Pancreas (tissue), 10 donors: Measurements from ENCODE around the gene IGSF21. TPM values are rescaled to one million over a fixed set of nuclear protein-coding genes. Genes with fewer than 3 reads are reported as not detected.

Experiments used
- ATAC-seq, 4 donors: fragments of 200-7000 bp; cut with Tn5 transposase; one replicate each; pipeline versions ENCODE4 v1.8.0 to v1.9.1; 2020; ENCODE audit warnings: mild to moderate bottlenecking in 4 of 4, moderate library complexity in 4 of 4
- DNase-seq, 6 donors: peaks; one replicate each; pipeline ENCODE4 v3.0.0-alpha.2; 2020
- FAIRE-seq: peaks from 2 replicates; lab custom pipeline; 2012; peaks lifted over from hg19 to GRCh38; lab: Jason Lieb, UNC
- H3K27ac ChIP-seq, 4 donors: fragments of 200-600 bp; sonication (generic); 1 replicate in 3 of 4; 2 replicates in 1 of 4; pipeline versions ENCODE4 v1.5.0 to v1.8.0; 2020
- H3K27me3 ChIP-seq, 4 donors: fragments of 200-600 bp; one replicate each; pipeline ENCODE4 v1.8.0; 2021
- H3K36me3 ChIP-seq, 3 donors: fragments of 200-600 bp; sonication (generic) in 1 of 3; one replicate each; pipeline versions ENCODE4 v1.5.0 to v1.8.0; 2020 to 2021
- H3K4me1 ChIP-seq, 3 donors: fragments of 200-600 bp; one replicate each; pipeline ENCODE4 v1.8.0; 2021
- H3K4me3 ChIP-seq, 4 donors: fragments of 200-600 bp; sonication (generic) in 2 of 4; one replicate each; pipeline versions ENCODE4 v1.5.0 to v1.8.0; 2020 to 2021
- H3K9me3 ChIP-seq, 4 donors: fragments of 200-600 bp; one replicate each; pipeline ENCODE4 v1.8.0; 2021
- CTCF ChIP-seq, 4 donors: fragments of 200-600 bp; sonication (generic) in 3 of 4; IDR thresholded peaks; one replicate each; pipeline versions ENCODE4 v1.5.0 to v1.8.0; 2021; ENCODE audit warnings: antibody characterized with exemption in 4 of 4
- WGBS, 2 donors: extraction: QIAGEN DNeasy Blood & Tissue Kit; methylation state at CpG; one replicate each; pipeline ENCODE4 v1.1.7; 2013; 5-methylcytosine and 5-hydroxymethylcytosine counted together
- intact Hi-C, 3 donors: fragments of 100-400 bp; cut with DNase I; formaldehyde crosslinking; loops; one replicate each; pipeline versions ENCODE4 v1.11.1 to v1.14.2; 2022
- polyA plus RNA-seq, 2 donors: library from polyadenylated mRNA; stranded (reverse); fragments of 200-250 nt; gene quantifications; one replicate each; pipeline ENCODE4 v1.2.3, GENCODE V29; 2013
- total RNA-seq, 6 donors: library from RNA; stranded (reverse); fragmentation: NEBNext Ultra II Directional in 4 of 6; extraction: Animal tissue kit (Norgen Biotek cat#: 25700) in 4 of 6; gene quantifications; one replicate each; pipeline versions ENCODE4 v1.2.1 to v1.2.4, GENCODE V29; 2021 to 2023
- donor health status: healthy with polysubstance abuse.
- donor health status: DM: no; HTN: no; CAD: no; lungs with moderate emphysema.
- donor health status: DM: no; HTN: no; CAD: no.
- donor health status: control.
- donor health status: control.
- donor health status: Bipolar disorder and iron deficiency.
- donor health status: DM: yes; HTN: yes; CAD: no.
- donor health status: DM: no; HTN: no; CAD: no.
- donor health status: DM: no; HTN: no; CAD: no.
- donor health status: DM: yes; HTN: yes; CAD: no.

IGSF21 gene
- total and polyA plus RNA-seq, 8 donors, result 0.28 to 1.3 (median 0.92) TPM; not detected in 1

- no peak overlapping the region for H3K4me3 ChIP-seq
- H3K36me3 ChIP-seq, result no peaks in the 10 kb centered on the region
- 49 to 50% methylated on average over 14 of the region's 14 CpGs for WGBS, 2 donors
- DNase-seq (peak in 1 of 6 donors; percentile 12), ATAC-seq (peak in 1 of 4 donors; percentile 44), FAIRE-seq (no peak)
- peak in 2 of 4 donors; percentile 9 to 15 for TF ChIP-seq CTCF (IDR thresholded peaks at IDR 0.05)
- H3K9me3 ChIP-seq, result no peaks in the 10 kb centered on the region
- no peak overlapping the region for H3K27ac ChIP-seq
- H3K4me1 ChIP-seq, result no peaks in the 10 kb centered on the region
- intact Hi-C loops, result no loop called here
- no peaks in the 10 kb centered on the region for H3K27me3 ChIP-seq
These were observed 266.4 kb downstream of the IGSF21 start for GRCh38 chr1:18373882-18374493.

GRCh38 chr1:18376661-18377060 lies 269.1 kb downstream of the IGSF21 start:
- no peak for DNase-seq
- H3K27me3 ChIP-seq, result no peaks in the 10 kb centered on the region
- no peaks in the 10 kb centered on the region for H3K9me3 ChIP-seq
- H3K27ac ChIP-seq, result no peak overlapping the region
- H3K4me3 ChIP-seq, result no peak overlapping the region
- intact Hi-C loops, result no loop called here
- 79 to 88% methylated on average over 24 of the region's 24 CpGs for WGBS, 2 donors
- no peaks in the 10 kb centered on the region for H3K4me1 ChIP-seq
- no peak for ATAC-seq
- no peaks in the 10 kb centered on the region for H3K36me3 ChIP-seq
- no peak for FAIRE-seq
- TF ChIP-seq CTCF (IDR thresholded peaks at IDR 0.05), result no peak

- Histone ChIP-seq H3K27ac (no peak overlapping the region), H3K4me1 (no peaks in the 10 kb centered on the region), H3K9me3 (no peaks in the 10 kb centered on the region), H3K27me3 (no peaks in the 10 kb centered on the region), H3K4me3 (no peak overlapping the region), H3K36me3 (no peaks in the 10 kb centered on the region)
- ATAC-seq (no peak), DNase-seq (no peak), FAIRE-seq (no peak)
- TF ChIP-seq CTCF (IDR thresholded peaks at IDR 0.05), result no peak
- intact Hi-C loops, result no loop called here
These were observed 272.7 kb downstream of the IGSF21 start for GRCh38 chr1:18380288-18380687.

GRCh38 chr1:18384059-18384458 lies 276.5 kb downstream of the IGSF21 start:
- Histone ChIP-seq H3K27ac (no peak overlapping the region), H3K36me3 (no peaks in the 10 kb centered on the region), H3K4me1 (no peaks in the 10 kb centered on the region), H3K27me3 (no peaks in the 10 kb centered on the region), H3K4me3 (no peak overlapping the region), H3K9me3 (no peaks in the 10 kb centered on the region)
- 63 to 76% methylated on average over 5 of the region's 5 CpGs for WGBS, 2 donors
- intact Hi-C loops, result no loop called here
- ATAC-seq (no peak), FAIRE-seq (no peak), DNase-seq (no peak)
- no peak for TF ChIP-seq CTCF (IDR thresholded peaks at IDR 0.05)

GRCh38 chr1:18384471-18384870 lies 276.9 kb downstream of the IGSF21 start:
- Histone ChIP-seq H3K9me3 (no peaks in the 10 kb centered on the region), H3K4me1 (no peaks in the 10 kb centered on the region), H3K27me3 (no peaks in the 10 kb centered on the region), H3K36me3 (no peaks in the 10 kb centered on the region), H3K27ac (no peak overlapping the region), H3K4me3 (no peak overlapping the region)
- intact Hi-C loops, result no loop called here
- 24 to 35% methylated on average over 2 of the region's 2 CpGs for WGBS, 2 donors
- ATAC-seq, result no peak
- no peak for TF ChIP-seq CTCF (IDR thresholded peaks at IDR 0.05)
- no peak for DNase-seq
- FAIRE-seq, result no peak
